ENCODE measurements around the gene SERINC2.
"Not testable (repeated sequence)": the region's sequence is repeated elsewhere in the genome, so short reads cannot be mapped to it uniquely, and the experiment has no call there.

SERINC2 gene

GRCh38 chr1:31474567-31474966 is 61.6 kb downstream of the SERINC2 start:
- peaks cover 13% of the 10 kb centered on the region; the same call in 1 of the 2 replicates for H3K4me1 ChIP-seq (ENCODE audit: control insufficient read depth, insufficient read depth, low read length)
- not testable (repeated sequence) for H3K27me3 ChIP-seq (ENCODE audit: control insufficient read depth, insufficient read depth, low read length); H3K36me3 ChIP-seq (ENCODE audit: control insufficient read depth, insufficient read depth, low read length); H3K9me3 ChIP-seq (ENCODE audit: control insufficient read depth, insufficient read depth, low read depth, low read length); H3K4me3 ChIP-seq (ENCODE audit: low read depth, low read length); H3K9ac ChIP-seq (ENCODE audit: low read length); H3K27ac ChIP-seq (ENCODE audit: low read depth, low read length)

DNA sequence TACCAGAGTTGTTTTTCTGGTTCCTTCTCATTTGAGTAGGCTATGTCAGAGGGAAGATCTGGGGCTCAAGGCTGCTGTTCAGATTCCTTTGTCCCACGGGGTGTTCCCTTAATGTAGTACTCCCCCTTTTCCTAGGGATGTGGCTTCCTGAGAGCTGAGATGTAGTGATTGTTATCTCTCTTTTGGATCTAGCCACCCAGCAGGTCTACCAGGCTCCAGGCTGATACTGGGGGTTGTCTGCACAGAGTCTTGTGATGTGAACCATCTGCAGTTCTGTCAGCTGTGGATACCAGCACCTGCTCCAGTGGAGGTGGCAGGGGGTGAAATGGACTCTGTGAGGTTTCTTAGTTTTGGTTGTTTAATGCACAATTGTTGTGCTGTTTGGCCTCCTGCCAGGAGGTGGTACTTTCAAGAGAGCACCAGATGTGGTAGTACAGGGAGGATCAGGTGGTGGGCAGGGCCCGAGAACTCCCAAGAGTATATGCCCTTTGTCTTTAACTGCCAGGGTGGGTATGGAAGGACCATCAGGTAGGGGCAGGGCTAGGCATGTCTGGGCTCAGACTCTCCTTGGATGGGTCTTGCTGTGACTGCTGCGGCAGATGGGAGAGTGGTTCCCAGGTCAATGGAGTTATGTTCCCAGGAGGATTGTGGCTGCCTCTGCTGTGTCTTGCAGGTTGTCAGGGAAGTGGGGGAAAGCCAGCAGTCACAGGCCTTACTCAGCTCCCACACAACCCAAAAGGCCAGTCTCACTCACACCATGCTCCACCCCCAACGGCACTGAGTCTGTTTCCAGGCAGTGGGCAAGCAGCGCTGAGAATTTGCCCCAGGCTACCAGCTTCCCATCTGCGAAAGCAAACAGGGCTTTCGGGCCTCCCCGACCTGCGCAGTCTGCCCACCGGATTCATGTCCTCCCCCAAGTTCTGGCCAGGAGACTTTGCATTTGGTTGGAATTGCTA is 64.2 kb downstream of the SERINC2 start:
- no peak overlapping the region for H3K9ac ChIP-seq (ENCODE audit: low read length)
- peaks cover 13% of the 10 kb centered on the region; the same call in 1 of the 2 replicates for H3K4me1 ChIP-seq (ENCODE audit: control insufficient read depth, insufficient read depth, low read length)

DNA sequence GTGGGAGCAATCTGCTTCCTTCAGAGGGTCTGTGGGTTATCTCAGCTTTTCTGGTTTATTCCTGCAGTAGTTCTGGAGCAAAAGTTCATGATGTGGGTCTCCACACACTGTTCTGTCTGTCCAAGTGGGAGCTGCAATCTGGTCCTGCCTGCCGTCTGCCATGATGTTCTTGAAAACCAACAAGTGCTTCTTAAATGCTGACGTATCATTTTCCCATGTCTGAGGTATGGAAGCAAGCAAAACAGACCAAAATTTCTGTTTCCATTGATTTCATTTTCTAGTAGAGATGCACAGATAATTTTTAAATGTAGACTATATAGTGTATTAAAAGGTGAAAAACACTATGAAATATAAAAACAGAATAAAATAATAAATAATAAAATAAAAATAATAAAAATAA is 65.2 kb downstream of the SERINC2 start:
- Histone ChIP-seq H3K4me3 (ENCODE audit: low read depth, low read length) (no peak overlapping the region), H3K36me3 (ENCODE audit: control insufficient read depth, insufficient read depth, low read length) (no peaks in the 10 kb centered on the region), H3K9ac (ENCODE audit: low read length) (no peak overlapping the region), H3K27me3 (ENCODE audit: control insufficient read depth, insufficient read depth, low read length) (no peaks in the 10 kb centered on the region), H3K4me1 (ENCODE audit: control insufficient read depth, insufficient read depth, low read length) (peaks cover 13% of the 10 kb centered on the region), H3K27ac (ENCODE audit: low read depth, low read length) (no peak overlapping the region), H3K9me3 (ENCODE audit: control insufficient read depth, insufficient read depth, low read depth, low read length) (peaks cover 12% of the 10 kb centered on the region; the same call in 1 of the 2 replicates)

More for the DNA sequence above, 64.2 kb downstream of the SERINC2 start:
- Histone ChIP-seq H3K9me3 (ENCODE audit: control insufficient read depth, insufficient read depth, low read depth, low read length) (peaks cover 9% of the 10 kb centered on the region; the same call in 1 of the 2 replicates), H3K4me3 (ENCODE audit: low read depth, low read length) (no peak overlapping the region), H3K27me3 (ENCODE audit: control insufficient read depth, insufficient read depth, low read length) (no peaks in the 10 kb centered on the region), H3K36me3 (ENCODE audit: control insufficient read depth, insufficient read depth, low read length) (no peaks in the 10 kb centered on the region), H3K27ac (ENCODE audit: low read depth, low read length) (no peak overlapping the region)

GRCh38 chr1:31479811-31480210 is 66.8 kb downstream of the SERINC2 start:
- Histone ChIP-seq H3K27me3 (ENCODE audit: control insufficient read depth, insufficient read depth, low read length) (no peaks in the 10 kb centered on the region), H3K9me3 (ENCODE audit: control insufficient read depth, insufficient read depth, low read depth, low read length) (peaks cover 12% of the 10 kb centered on the region; the same call in 1 of the 2 replicates), H3K9ac (ENCODE audit: low read length) (no peak overlapping the region), H3K4me1 (ENCODE audit: control insufficient read depth, insufficient read depth, low read length) (peaks cover 21% of the 10 kb centered on the region), H3K4me3 (ENCODE audit: low read depth, low read length) (no peak overlapping the region), H3K36me3 (ENCODE audit: control insufficient read depth, insufficient read depth, low read length) (no peaks in the 10 kb centered on the region), H3K27ac (ENCODE audit: low read depth, low read length) (no peak overlapping the region)

DNA sequence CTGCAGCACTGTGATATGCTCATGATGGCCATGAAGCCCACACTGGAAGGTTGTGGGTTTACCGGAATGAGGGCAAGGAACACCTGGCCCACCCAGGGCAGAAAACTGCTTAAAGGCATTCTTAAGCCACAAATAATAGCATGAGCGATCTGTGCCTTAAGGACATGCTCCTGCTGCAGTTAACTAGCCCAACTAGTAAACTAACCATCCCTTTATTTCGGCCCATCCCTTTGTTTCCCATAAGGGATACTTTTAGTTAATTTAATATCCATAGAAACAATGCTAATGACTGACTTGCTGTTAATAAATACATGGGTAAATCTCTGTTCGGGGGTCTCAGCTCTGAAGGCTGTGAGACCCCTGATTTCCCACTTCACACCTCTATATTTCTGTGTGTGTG is 67.4 kb downstream of the SERINC2 start:
- not testable (repeated sequence) for H3K27ac ChIP-seq (ENCODE audit: low read depth, low read length)

DNA sequence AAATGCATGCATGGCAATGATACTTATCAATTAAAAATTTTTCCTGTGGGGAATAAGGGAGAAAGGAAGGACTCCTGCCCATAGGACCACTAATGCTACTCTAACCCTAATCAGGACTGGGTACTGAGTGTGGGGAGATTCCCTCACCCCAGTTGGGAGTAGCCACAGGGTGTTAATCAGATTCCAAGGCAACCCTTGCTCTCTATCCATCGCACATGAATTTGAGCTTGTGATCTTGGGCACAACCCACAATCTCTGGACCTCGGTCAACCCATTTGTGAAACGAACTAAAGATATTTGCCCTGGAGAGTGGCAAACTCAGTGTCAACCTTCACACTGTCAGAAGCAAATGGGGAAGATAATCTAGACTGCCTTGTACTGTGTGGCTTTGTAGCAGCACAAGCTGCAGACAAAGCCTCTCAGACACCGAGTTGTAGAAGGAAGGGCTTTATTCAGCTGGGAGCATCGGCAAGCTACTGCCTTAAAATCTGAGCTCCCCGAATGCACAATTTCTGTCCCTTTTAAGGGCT is 69.5 kb downstream of the SERINC2 start:
- H3K36me3 ChIP-seq (ENCODE audit: control insufficient read depth, insufficient read depth, low read length): no peaks in the 10 kb centered on the region
- peaks cover 10% of the 10 kb centered on the region; the same call in 1 of the 2 replicates for H3K9me3 ChIP-seq (ENCODE audit: control insufficient read depth, insufficient read depth, low read depth, low read length)
- H3K27ac ChIP-seq (ENCODE audit: low read depth, low read length): no peak overlapping the region
- no peaks in the 10 kb centered on the region for H3K27me3 ChIP-seq (ENCODE audit: control insufficient read depth, insufficient read depth, low read length)
- peaks cover 24% of the 10 kb centered on the region for H3K4me1 ChIP-seq (ENCODE audit: control insufficient read depth, insufficient read depth, low read length)
- H3K9ac ChIP-seq (ENCODE audit: low read length): no peak overlapping the region
- H3K4me3 ChIP-seq (ENCODE audit: low read depth, low read length): no peak overlapping the region

More for the DNA sequence above, 67.4 kb downstream of the SERINC2 start:
- H3K4me1 ChIP-seq (ENCODE audit: control insufficient read depth, insufficient read depth, low read length): peaks cover 26% of the 10 kb centered on the region
- H3K9me3 ChIP-seq (ENCODE audit: control insufficient read depth, insufficient read depth, low read depth, low read length): peaks cover 11% of the 10 kb centered on the region; the same call in 1 of the 2 replicates
- not testable (repeated sequence) for H3K27me3 ChIP-seq (ENCODE audit: control insufficient read depth, insufficient read depth, low read length); H3K4me3 ChIP-seq (ENCODE audit: low read depth, low read length); H3K9ac ChIP-seq (ENCODE audit: low read length); H3K36me3 ChIP-seq (ENCODE audit: control insufficient read depth, insufficient read depth, low read length)

GRCh38 chr1:31483012-31483946 is 70.3 kb downstream of the SERINC2 start:
- Histone ChIP-seq H3K27ac (ENCODE audit: low read depth, low read length) (no peak overlapping the region), H3K36me3 (ENCODE audit: control insufficient read depth, insufficient read depth, low read length) (no peaks in the 10 kb centered on the region), H3K27me3 (ENCODE audit: control insufficient read depth, insufficient read depth, low read length) (no peaks in the 10 kb centered on the region), H3K9ac (ENCODE audit: low read length) (no peak overlapping the region), H3K4me3 (ENCODE audit: low read depth, low read length) (no peak overlapping the region), H3K9me3 (ENCODE audit: control insufficient read depth, insufficient read depth, low read depth, low read length) (peaks cover 10% of the 10 kb centered on the region; the same call in 1 of the 2 replicates), H3K4me1 (ENCODE audit: control insufficient read depth, insufficient read depth, low read length) (peaks cover 19% of the 10 kb centered on the region)
